ENCODE data around the gene GPRC5A.

Gene GPRC5A

GRCh38 chr12:12908711-12909110, 17.3 kb downstream of the GPRC5A start:
- Histone ChIP-seq H3K9me3 (ENCODE audit: control insufficient read depth in 5 of 5, low read length in 5 of 5) (no peaks in the 10 kb centered on the region), H3K4me3 (ENCODE audit: low read depth in 1 of 5, low read length in 5 of 5) (no peak overlapping the region), H3K27me3 (ENCODE audit: control insufficient read depth in 5 of 5, insufficient read depth in 4 of 5, low read length in 5 of 5) (peaks cover 0 to 2% (median 0%) of the 10 kb centered on the region in 5 donors), H3K9ac (ENCODE audit: low read length in 5 of 5) (no peak overlapping the region), H3K4me1 (ENCODE audit: control insufficient read depth in 5 of 5, insufficient read depth in 5 of 5, low read length in 5 of 5) (peaks cover 0 to 23% (median 5%) of the 10 kb centered on the region in 5 donors), H3K27ac (ENCODE audit: low read depth, low read length) (no peak overlapping the region), H3K36me3 (ENCODE audit: control insufficient read depth in 5 of 5, insufficient read depth in 5 of 5, low read length in 5 of 5) (peaks cover 0 to 3% (median 0%) of the 10 kb centered on the region in 5 donors)

- Histone ChIP-seq H3K36me3 (ENCODE audit: control insufficient read depth in 5 of 5, insufficient read depth in 5 of 5, low read length in 5 of 5) (peaks cover 0 to 3% (median 0%) of the 10 kb centered on the region in 5 donors), H3K27me3 (ENCODE audit: control insufficient read depth in 5 of 5, insufficient read depth in 4 of 5, low read length in 5 of 5) (no peaks in the 10 kb centered on the region), H3K4me3 (ENCODE audit: low read depth in 1 of 5, low read length in 5 of 5) (no peak overlapping the region), H3K9ac (ENCODE audit: low read length in 5 of 5) (no peak overlapping the region), H3K27ac (ENCODE audit: low read depth, low read length) (no peak overlapping the region), H3K9me3 (ENCODE audit: control insufficient read depth in 5 of 5, low read length in 5 of 5) (no peaks in the 10 kb centered on the region), H3K4me1 (ENCODE audit: control insufficient read depth in 5 of 5, insufficient read depth in 5 of 5, low read length in 5 of 5) (peaks cover 0 to 18% (median 5%) of the 10 kb centered on the region in 5 donors)
Observed at GRCh38 chr12:12909228-12909994, 18.0 kb downstream of the GPRC5A start.

- no peak overlapping the region for H3K27ac ChIP-seq (ENCODE audit: low read depth, low read length)
- peaks cover 0 to 3% (median 0%) of the 10 kb centered on the region in 5 donors for H3K36me3 ChIP-seq (ENCODE audit: control insufficient read depth in 5 of 5, insufficient read depth in 5 of 5, low read length in 5 of 5)
- no peak overlapping the region for H3K4me3 ChIP-seq (ENCODE audit: low read depth in 1 of 5, low read length in 5 of 5)
- H3K9ac ChIP-seq (ENCODE audit: low read length in 5 of 5): no peak overlapping the region
- H3K9me3 ChIP-seq (ENCODE audit: control insufficient read depth in 5 of 5, low read length in 5 of 5): no peaks in the 10 kb centered on the region
- peaks cover 0 to 18% (median 5%) of the 10 kb centered on the region in 5 donors for H3K4me1 ChIP-seq (ENCODE audit: control insufficient read depth in 5 of 5, insufficient read depth in 5 of 5, low read length in 5 of 5)
- H3K27me3 ChIP-seq (ENCODE audit: control insufficient read depth in 5 of 5, insufficient read depth in 4 of 5, low read length in 5 of 5): no peaks in the 10 kb centered on the region
Observed at GRCh38 chr12:12909995-12910420, 18.6 kb downstream of the GPRC5A start.

DNA sequence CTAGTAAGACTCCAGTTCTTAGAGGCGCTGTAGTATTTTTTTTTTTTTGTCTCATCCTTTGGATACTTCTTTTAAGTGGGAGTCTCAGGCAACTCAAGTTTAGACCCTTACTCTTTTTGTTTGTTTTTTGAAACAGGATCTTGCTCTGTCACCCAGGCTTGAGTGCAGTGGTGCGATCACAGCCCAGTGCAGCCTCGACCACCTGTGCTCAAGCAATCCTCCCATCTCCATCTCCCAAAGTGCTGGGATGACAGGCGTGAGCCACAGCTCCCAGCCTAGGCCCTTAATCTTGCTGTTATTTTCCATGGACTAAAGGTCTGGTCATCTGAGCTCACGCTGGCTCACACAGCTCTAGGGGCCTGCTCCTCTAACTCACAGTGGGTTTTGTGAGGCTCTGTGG, 21.3 kb downstream of the GPRC5A start:
- Histone ChIP-seq H3K4me1 (ENCODE audit: control insufficient read depth in 5 of 5, insufficient read depth in 5 of 5, low read length in 5 of 5) (peaks cover 11 to 41% (median 25%) of the 10 kb centered on the region in 5 donors), H3K27ac (ENCODE audit: low read depth, low read length) (no peak overlapping the region), H3K9me3 (ENCODE audit: control insufficient read depth in 5 of 5, low read length in 5 of 5) (no peaks in the 10 kb centered on the region), H3K36me3 (ENCODE audit: control insufficient read depth in 5 of 5, insufficient read depth in 5 of 5, low read length in 5 of 5) (peaks cover 0 to 3% (median 0%) of the 10 kb centered on the region in 5 donors), H3K4me3 (ENCODE audit: low read depth in 1 of 5, low read length in 5 of 5) (no peak overlapping the region), H3K27me3 (ENCODE audit: control insufficient read depth in 5 of 5, insufficient read depth in 4 of 5, low read length in 5 of 5) (no peaks in the 10 kb centered on the region), H3K9ac (ENCODE audit: low read length in 5 of 5) (no peak overlapping the region)

GRCh38 chr12:12915656-12916055, 24.3 kb downstream of the GPRC5A start:
- no peak overlapping the region for H3K4me3 ChIP-seq (ENCODE audit: low read depth in 1 of 5, low read length in 5 of 5)
- H3K9ac ChIP-seq (ENCODE audit: low read length in 5 of 5): no peak overlapping the region
- peak overlapping the region; percentile 62 for H3K27ac ChIP-seq (ENCODE audit: low read depth, low read length)

GRCh38 chr12:12916135-12916944, 25.0 kb downstream of the GPRC5A start:
- Histone ChIP-seq H3K36me3 (ENCODE audit: control insufficient read depth in 5 of 5, insufficient read depth in 5 of 5, low read length in 5 of 5) (peaks cover 0 to 3% (median 0%) of the 10 kb centered on the region in 5 donors), H3K4me1 (ENCODE audit: control insufficient read depth in 5 of 5, insufficient read depth in 5 of 5, low read length in 5 of 5) (peaks cover 13 to 33% (median 29%) of the 10 kb centered on the region in 5 donors), H3K9ac (ENCODE audit: low read length in 5 of 5) (peak overlapping the region in 1 of 5 donors; percentile 43), H3K9me3 (ENCODE audit: control insufficient read depth in 5 of 5, low read length in 5 of 5) (no peaks in the 10 kb centered on the region), H3K27me3 (ENCODE audit: control insufficient read depth in 5 of 5, insufficient read depth in 4 of 5, low read length in 5 of 5) (no peaks in the 10 kb centered on the region), H3K4me3 (ENCODE audit: low read depth in 1 of 5, low read length in 5 of 5) (peak overlapping the region; percentile 19 to 59 (median 34)), H3K27ac (ENCODE audit: low read depth, low read length) (peak overlapping the region; percentile 62)

More at GRCh38 chr12:12915656-12916055, 24.3 kb downstream of the GPRC5A start:
- Histone ChIP-seq H3K36me3 (ENCODE audit: control insufficient read depth in 5 of 5, insufficient read depth in 5 of 5, low read length in 5 of 5) (peaks cover 0 to 3% (median 0%) of the 10 kb centered on the region in 5 donors), H3K4me1 (ENCODE audit: control insufficient read depth in 5 of 5, insufficient read depth in 5 of 5, low read length in 5 of 5) (peaks cover 13 to 29% (median 26%) of the 10 kb centered on the region in 5 donors), H3K9me3 (ENCODE audit: control insufficient read depth in 5 of 5, low read length in 5 of 5) (no peaks in the 10 kb centered on the region), H3K27me3 (ENCODE audit: control insufficient read depth in 5 of 5, insufficient read depth in 4 of 5, low read length in 5 of 5) (no peaks in the 10 kb centered on the region)

GRCh38 chr12:12917517-12917916, 26.2 kb downstream of the GPRC5A start:
- Histone ChIP-seq H3K9me3 (ENCODE audit: control insufficient read depth in 5 of 5, low read length in 5 of 5) (no peaks in the 10 kb centered on the region), H3K27ac (ENCODE audit: low read depth, low read length) (peak overlapping the region; percentile 62), H3K4me1 (ENCODE audit: control insufficient read depth in 5 of 5, insufficient read depth in 5 of 5, low read length in 5 of 5) (peaks cover 15 to 42% (median 35%) of the 10 kb centered on the region in 5 donors), H3K9ac (ENCODE audit: low read length in 5 of 5) (no peak overlapping the region), H3K27me3 (ENCODE audit: control insufficient read depth in 5 of 5, insufficient read depth in 4 of 5, low read length in 5 of 5) (no peaks in the 10 kb centered on the region), H3K4me3 (ENCODE audit: low read depth in 1 of 5, low read length in 5 of 5) (no peak overlapping the region), H3K36me3 (ENCODE audit: control insufficient read depth in 5 of 5, insufficient read depth in 5 of 5, low read length in 5 of 5) (peaks cover 0 to 3% (median 0%) of the 10 kb centered on the region in 5 donors)

DNA sequence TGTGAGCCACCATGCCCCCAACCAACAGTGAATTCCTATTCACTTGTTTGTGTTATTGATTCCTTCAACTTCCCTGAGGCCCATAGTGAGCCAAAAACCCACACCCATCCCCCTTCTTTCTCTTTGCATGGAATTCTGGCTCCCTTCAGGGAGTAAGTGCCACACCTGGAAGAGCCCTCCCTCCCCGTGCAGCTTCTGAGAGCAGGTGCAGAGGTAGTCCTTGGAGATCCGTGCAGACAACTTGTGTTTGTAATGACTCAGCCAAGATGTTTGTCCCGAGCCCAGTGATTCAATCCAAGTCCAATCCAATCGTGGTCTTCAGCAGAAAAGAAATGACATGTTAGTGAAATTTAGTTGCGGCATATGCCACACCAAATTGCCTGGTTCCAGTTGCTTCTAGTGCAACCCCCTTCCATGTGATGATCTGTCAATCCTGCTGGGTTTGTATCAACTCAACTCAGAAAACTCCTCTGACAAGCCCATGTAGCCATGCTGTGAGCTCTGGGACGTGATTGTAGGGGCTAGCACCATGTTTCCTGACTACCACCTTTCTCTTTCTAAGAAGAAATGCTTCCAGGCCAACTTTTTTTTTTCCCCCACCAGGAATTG, 27.5 kb downstream of the GPRC5A start:
- no peaks in the 10 kb centered on the region for H3K9me3 ChIP-seq (ENCODE audit: control insufficient read depth in 5 of 5, low read length in 5 of 5)
- H3K9ac ChIP-seq (ENCODE audit: low read length in 5 of 5): no peak overlapping the region
- H3K4me3 ChIP-seq (ENCODE audit: low read depth in 1 of 5, low read length in 5 of 5): no peak overlapping the region
- H3K36me3 ChIP-seq (ENCODE audit: control insufficient read depth in 5 of 5, insufficient read depth in 5 of 5, low read length in 5 of 5): no peaks in the 10 kb centered on the region
- H3K27me3 ChIP-seq (ENCODE audit: control insufficient read depth in 5 of 5, insufficient read depth in 4 of 5, low read length in 5 of 5): no peaks in the 10 kb centered on the region
- peaks cover 15 to 42% (median 35%) of the 10 kb centered on the region in 5 donors for H3K4me1 ChIP-seq (ENCODE audit: control insufficient read depth in 5 of 5, insufficient read depth in 5 of 5, low read length in 5 of 5)
- H3K27ac ChIP-seq (ENCODE audit: low read depth, low read length): no peak overlapping the region

DNA sequence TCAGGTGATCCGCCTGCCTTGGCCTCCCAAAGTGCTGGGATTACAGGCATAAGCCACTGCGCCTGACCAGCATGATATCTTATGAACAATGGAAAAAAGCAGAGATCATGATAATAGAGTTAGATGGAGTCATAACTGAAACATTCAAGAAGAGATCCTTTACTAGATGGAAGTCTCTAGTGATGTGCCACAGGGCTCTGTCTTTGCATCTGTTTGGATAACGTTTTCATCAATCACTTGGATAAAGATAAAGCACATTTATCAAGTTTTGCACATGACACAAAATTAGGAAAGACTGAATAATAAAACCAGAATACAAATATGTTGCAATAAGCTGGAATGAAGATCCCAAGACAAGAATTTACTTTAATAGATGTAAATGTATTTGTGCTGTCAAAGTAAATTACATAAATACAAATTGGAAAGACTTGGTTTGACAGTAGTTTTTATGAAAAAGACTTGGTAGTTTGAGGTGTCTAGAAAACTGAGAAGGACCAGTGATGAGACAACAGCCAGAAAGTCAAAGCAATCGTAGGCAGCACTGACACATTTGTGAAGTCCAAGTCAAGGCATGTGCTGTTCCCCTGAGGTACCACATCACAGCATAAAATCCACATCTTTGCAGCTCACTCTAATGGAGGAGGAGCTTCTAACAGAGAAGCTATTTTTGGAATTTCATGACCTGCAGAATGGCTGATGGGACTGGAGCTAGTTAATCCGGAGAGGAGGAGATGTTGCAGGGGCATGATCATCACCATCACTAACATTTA, 28.5 kb downstream of the GPRC5A start:
- Histone ChIP-seq H3K9me3 (ENCODE audit: control insufficient read depth in 5 of 5, low read length in 5 of 5) (no peaks in the 10 kb centered on the region), H3K27ac (ENCODE audit: low read depth, low read length) (no peak overlapping the region), H3K27me3 (ENCODE audit: control insufficient read depth in 5 of 5, insufficient read depth in 4 of 5, low read length in 5 of 5) (no peaks in the 10 kb centered on the region), H3K9ac (ENCODE audit: low read length in 5 of 5) (no peak overlapping the region), H3K4me3 (ENCODE audit: low read depth in 1 of 5, low read length in 5 of 5) (no peak overlapping the region), H3K4me1 (ENCODE audit: control insufficient read depth in 5 of 5, insufficient read depth in 5 of 5, low read length in 5 of 5) (peaks cover 15 to 42% (median 35%) of the 10 kb centered on the region in 5 donors), H3K36me3 (ENCODE audit: control insufficient read depth in 5 of 5, insufficient read depth in 5 of 5, low read length in 5 of 5) (no peaks in the 10 kb centered on the region)
